ENCODE data around the gene PLA2G2E. TPM values are rescaled to one million over a fixed set of nuclear protein-coding genes. Genes with fewer than 3 reads are reported as not detected.
"Not testable (repeated sequence)": the region's sequence is repeated elsewhere in the genome, so short reads cannot be mapped to it uniquely, and the experiment has no call there.

Gene PLA2G2E
- polyA plus RNA-seq, 1 donor: not detected

GRCh38 chr1:19932866-19933265 lies 9.4 kb upstream of the PLA2G2E start:
- DNase-seq: no peak

- not testable (repeated sequence) for DNase-seq
Measured at GRCh38 chr1:19927130-19927421, 3.7 kb upstream of the PLA2G2E start.

GRCh38 chr1:19926296-19927129 lies 3.1 kb upstream of the PLA2G2E start:
- no peak for DNase-seq

- DNase-seq: no peak
Measured at GRCh38 chr1:19925342-19926070, 2.1 kb upstream of the PLA2G2E start.

- no peak for DNase-seq
Measured at GRCh38 chr1:19923953-19924346, 533 bp upstream of the PLA2G2E start.

- DNase-seq: no peak
Measured at GRCh38 chr1:19922015-19922688, 1.3 kb downstream of the PLA2G2E start.

GRCh38 chr1:19921310-19921709 lies 2.1 kb downstream of the PLA2G2E start:
- no peak for DNase-seq

- no peak for DNase-seq
Measured at GRCh38 chr1:19920132-19920710, 3.2 kb downstream of the PLA2G2E start.

- peak; percentile 88 for DNase-seq
Measured at GRCh38 chr1:19918057-19918456, 5.4 kb downstream of the PLA2G2E start.

- DNase-seq: no peak
Measured at GRCh38 chr1:19910650-19911049, 12.8 kb downstream of the PLA2G2E start.

GRCh38 chr1:19909971-19910370 lies 13.4 kb downstream of the PLA2G2E start:
- no peak for DNase-seq

GRCh38 chr1:19909392-19909791 lies 14.0 kb downstream of the PLA2G2E start:
- no peak for DNase-seq

GRCh38 chr1:19907456-19907855 lies 16.0 kb downstream of the PLA2G2E start:
- no peak for DNase-seq

- no peak for DNase-seq
Measured at GRCh38 chr1:19903621-19904020, 19.8 kb downstream of the PLA2G2E start.

- no peak for DNase-seq
Measured at GRCh38 chr1:19901653-19902052, 21.8 kb downstream of the PLA2G2E start.

GRCh38 chr1:19894218-19894617 lies 29.2 kb downstream of the PLA2G2E start:
- no peak for DNase-seq

GRCh38 chr1:19893687-19894086 lies 29.7 kb downstream of the PLA2G2E start:
- no peak for DNase-seq

- no peak for DNase-seq
Measured at GRCh38 chr1:19892628-19893168, 30.7 kb downstream of the PLA2G2E start.

- DNase-seq: no peak
Measured at GRCh38 chr1:19892129-19892528, 31.3 kb downstream of the PLA2G2E start.

- no peak for DNase-seq
Measured at GRCh38 chr1:19889656-19890055, 33.8 kb downstream of the PLA2G2E start.

GRCh38 chr1:19888112-19888511 lies 35.3 kb downstream of the PLA2G2E start:
- DNase-seq: no peak

- no peak for DNase-seq
Measured at GRCh38 chr1:19885821-19886220, 37.6 kb downstream of the PLA2G2E start.
